Subcutaneous abdominal adipose tissue (tissue), 5 donors: Measurements from ENCODE around the gene FOXK1.
"Not testable (repeated sequence)": the region's sequence is repeated elsewhere in the genome, so short reads cannot be mapped to it uniquely, and the experiment has no call there.

Experiments
- H3K27ac ChIP-seq: one replicate; pipeline ENCODE4 v1.7.0; 2013; ENCODE audit warnings: low read depth, mild to moderate bottlenecking, inconsistent platforms, low read length, moderate library complexity
- H3K27me3 ChIP-seq, 5 donors: one replicate each; pipeline ENCODE4 v1.7.0; 2013; ENCODE audit warnings: low read length in 5 of 5, inconsistent platforms in 1 of 5; ENCODE audit not compliant: control insufficient read depth in 5 of 5, insufficient read depth in 4 of 5
- H3K36me3 ChIP-seq, 5 donors: one replicate each; pipeline ENCODE4 v1.7.0; 2013; ENCODE audit warnings: low read length in 5 of 5; ENCODE audit not compliant: control insufficient read depth in 5 of 5, insufficient read depth in 5 of 5
- H3K4me1 ChIP-seq, 5 donors: one replicate each; pipeline ENCODE4 v1.7.0; 2013; ENCODE audit warnings: low read length in 5 of 5, mild to moderate bottlenecking in 3 of 5, moderate library complexity in 1 of 5; ENCODE audit not compliant: control insufficient read depth in 5 of 5, insufficient read depth in 5 of 5
- H3K4me3 ChIP-seq, 5 donors: one replicate each; pipeline ENCODE4 v1.7.0; 2013; ENCODE audit warnings: low read length in 5 of 5, low read depth in 1 of 5
- H3K9ac ChIP-seq, 5 donors: one replicate each; pipeline ENCODE4 v1.7.0; 2013; ENCODE audit warnings: low read length in 5 of 5, mild to moderate bottlenecking in 4 of 5, moderate library complexity in 3 of 5
- H3K9me3 ChIP-seq, 5 donors: one replicate each; pipeline ENCODE4 v1.7.0; 2013; ENCODE audit warnings: low read length in 5 of 5; ENCODE audit not compliant: control insufficient read depth in 5 of 5
- donor health status: healthy.
- donor health status: healthy.
- donor health status: healthy.
- donor health status: healthy.
- donor health status: healthy.

FOXK1 gene

GRCh38 chr7:4794591-4795350 lies 112.7 kb downstream of the FOXK1 start:
- Histone ChIP-seq H3K36me3 (peaks cover 0 to 23% (median 19%) of the 10 kb centered on the region in 5 donors), H3K9me3 (no peaks in the 10 kb centered on the region), H3K4me3 (no peak overlapping the region), H3K27me3 (no peaks in the 10 kb centered on the region), H3K4me1 (peaks cover 0 to 24% (median 19%) of the 10 kb centered on the region in 5 donors), H3K9ac (no peak overlapping the region), H3K27ac (no peak overlapping the region)

DNA sequence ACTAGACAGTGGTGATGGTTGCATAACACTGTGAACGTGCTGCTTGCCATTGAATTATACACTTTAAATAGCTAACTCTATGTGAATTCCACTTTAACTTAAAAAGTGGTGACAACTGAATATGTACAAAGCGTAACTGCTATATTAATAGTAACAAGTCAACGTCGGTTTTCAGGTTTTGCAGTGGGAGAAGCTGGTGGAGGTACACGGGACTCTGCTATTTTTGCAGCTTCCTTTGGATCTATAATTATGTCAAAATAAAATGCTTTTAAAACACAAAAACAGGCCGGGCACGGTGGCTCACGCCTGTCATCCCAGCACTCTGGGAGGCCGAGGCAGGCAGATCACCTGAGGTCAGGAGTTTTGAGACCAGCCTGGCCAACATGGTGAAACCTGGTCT lies 114.4 kb downstream of the FOXK1 start:
- Histone ChIP-seq H3K4me3 (no peak overlapping the region), H3K9ac (no peak overlapping the region), H3K9me3 (no peaks in the 10 kb centered on the region), H3K4me1 (peaks cover 0 to 26% (median 19%) of the 10 kb centered on the region in 5 donors), H3K27me3 (no peaks in the 10 kb centered on the region), H3K27ac (no peak overlapping the region), H3K36me3 (peaks cover 0 to 6% (median 4%) of the 10 kb centered on the region in 5 donors)

- no peak overlapping the region for H3K9ac ChIP-seq
- H3K9me3 ChIP-seq: no peaks in the 10 kb centered on the region
- H3K4me3 ChIP-seq: no peak overlapping the region
- H3K27me3 ChIP-seq: no peaks in the 10 kb centered on the region
- H3K4me1 ChIP-seq: peaks cover 0 to 12% (median 8%) of the 10 kb centered on the region in 5 donors
- no peaks in the 10 kb centered on the region for H3K36me3 ChIP-seq
- no peak overlapping the region for H3K27ac ChIP-seq
Measured at GRCh38 chr7:4797858-4798705, 116.0 kb downstream of the FOXK1 start.

DNA sequence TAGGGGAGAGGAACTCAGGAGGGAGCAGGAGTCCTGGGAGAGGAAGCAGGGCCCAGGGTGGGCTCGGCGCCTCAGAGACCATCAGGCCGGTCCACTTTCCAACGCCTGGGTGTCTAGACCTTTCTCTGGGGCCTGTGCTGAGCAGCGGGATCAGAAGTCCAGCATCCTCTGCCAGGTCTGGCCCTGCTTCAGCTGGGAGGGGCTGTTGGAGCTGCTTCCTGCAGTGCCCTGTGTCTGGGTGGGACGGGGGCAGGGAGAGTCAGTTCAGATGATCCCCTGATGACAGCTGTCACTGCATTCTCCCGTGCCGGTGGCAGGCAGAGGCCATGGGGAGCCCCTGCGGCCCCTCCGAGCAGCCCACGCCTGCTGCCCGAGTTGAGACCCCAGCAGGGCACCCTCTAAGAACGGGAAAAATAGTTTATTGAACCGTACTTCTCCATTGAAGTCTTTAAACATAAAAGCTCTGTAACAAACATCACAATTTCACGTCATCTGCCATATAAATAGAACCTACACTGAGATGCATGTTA lies 116.7 kb downstream of the FOXK1 start:
- Histone ChIP-seq H3K36me3 (no peaks in the 10 kb centered on the region), H3K27me3 (no peaks in the 10 kb centered on the region), H3K27ac (no peak overlapping the region), H3K4me3 (no peak overlapping the region), H3K9ac (no peak overlapping the region), H3K9me3 (no peaks in the 10 kb centered on the region), H3K4me1 (peaks cover 0 to 12% (median 8%) of the 10 kb centered on the region in 5 donors)

DNA sequence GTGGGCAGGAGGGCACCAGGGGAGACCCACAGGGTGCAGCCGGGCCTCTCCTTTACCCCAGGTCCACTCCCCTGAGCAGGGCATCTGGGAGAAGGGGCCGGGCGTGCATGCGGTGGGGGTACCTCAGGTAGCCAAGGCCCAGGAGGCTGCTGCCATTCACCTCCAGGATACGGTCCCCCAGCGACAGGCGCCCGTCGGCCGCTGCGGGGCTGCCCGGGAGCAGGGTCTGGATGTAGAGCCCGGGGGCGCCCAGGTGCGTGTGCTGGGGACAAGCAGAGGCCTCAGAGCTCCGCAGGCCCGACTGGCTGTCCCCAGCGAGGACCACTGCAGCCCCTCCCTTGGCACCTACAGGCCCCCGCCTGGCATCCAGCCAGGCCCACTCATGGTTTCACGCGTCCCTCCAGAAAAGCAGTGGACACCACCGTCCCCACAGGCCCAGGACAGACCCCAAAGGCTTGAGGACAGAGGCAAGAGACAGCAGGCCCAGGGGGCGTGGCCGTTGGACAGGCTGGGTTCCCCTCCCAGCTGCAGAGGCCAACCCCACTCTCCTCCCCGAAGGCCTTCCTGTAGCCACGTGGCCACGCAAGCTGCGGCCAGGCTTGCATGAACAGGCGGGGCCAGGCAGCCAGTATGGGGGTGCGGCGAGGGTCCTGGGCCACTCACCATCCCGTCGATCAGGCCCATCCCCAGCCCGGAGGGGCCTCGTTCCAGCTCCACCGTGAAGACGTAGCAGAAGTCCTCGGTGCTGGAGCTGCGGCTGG lies 117.6 kb downstream of the FOXK1 start:
- H3K4me3 ChIP-seq: no peak overlapping the region
- H3K36me3 ChIP-seq: no peaks in the 10 kb centered on the region
- H3K4me1 ChIP-seq: peaks cover 0 to 12% (median 8%) of the 10 kb centered on the region in 5 donors
- H3K27ac ChIP-seq: no peak overlapping the region
- no peak overlapping the region for H3K9ac ChIP-seq
- no peaks in the 10 kb centered on the region for H3K27me3 ChIP-seq
- H3K9me3 ChIP-seq: no peaks in the 10 kb centered on the region

GRCh38 chr7:4800487-4800886 lies 118.4 kb downstream of the FOXK1 start:
- no peak overlapping the region for H3K27ac ChIP-seq
- no peaks in the 10 kb centered on the region for H3K27me3 ChIP-seq
- no peaks in the 10 kb centered on the region for H3K9me3 ChIP-seq
- no peaks in the 10 kb centered on the region for H3K36me3 ChIP-seq
- H3K4me1 ChIP-seq: peaks cover 0 to 12% (median 8%) of the 10 kb centered on the region in 5 donors
- no peak overlapping the region for H3K9ac ChIP-seq
- no peak overlapping the region for H3K4me3 ChIP-seq

- peaks cover 0 to 12% (median 8%) of the 10 kb centered on the region in 5 donors for H3K4me1 ChIP-seq
- H3K36me3 ChIP-seq: no peaks in the 10 kb centered on the region
- H3K27ac ChIP-seq: no peak overlapping the region
- no peaks in the 10 kb centered on the region for H3K9me3 ChIP-seq
- no peaks in the 10 kb centered on the region for H3K27me3 ChIP-seq
- no peak overlapping the region for H3K9ac ChIP-seq
- H3K4me3 ChIP-seq: no peak overlapping the region
Measured at GRCh38 chr7:4800926-4801838, 119.1 kb downstream of the FOXK1 start.

GRCh38 chr7:4801839-4802231 lies 119.7 kb downstream of the FOXK1 start:
- Histone ChIP-seq H3K9me3 (no peaks in the 10 kb centered on the region), H3K36me3 (no peaks in the 10 kb centered on the region)

DNA sequence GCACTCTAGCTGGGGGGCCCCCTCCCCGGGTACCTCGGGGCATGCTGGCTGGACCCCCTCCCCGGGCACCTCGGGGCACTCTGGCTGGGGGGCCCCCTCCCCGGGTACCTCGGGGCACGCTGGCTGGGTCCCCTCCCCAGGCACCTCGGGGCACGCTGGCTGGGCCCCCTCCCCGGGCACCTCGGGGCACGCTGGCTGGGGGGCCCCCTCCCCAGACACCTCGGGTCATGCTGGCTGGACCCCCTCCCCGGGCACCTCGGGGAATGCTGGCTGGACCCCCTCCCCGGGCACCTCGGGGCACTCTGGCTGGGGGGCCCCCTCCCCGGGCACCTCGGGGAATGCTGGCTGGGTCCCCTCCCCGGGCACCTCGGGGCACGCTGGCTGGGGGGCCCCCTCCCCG lies 120.5 kb downstream of the FOXK1 start:
- not testable (repeated sequence) for H3K9ac ChIP-seq, H3K9me3 ChIP-seq, H3K4me3 ChIP-seq, H3K36me3 ChIP-seq, H3K27me3 ChIP-seq, H3K27ac ChIP-seq
- H3K4me1 ChIP-seq: peaks cover 0 to 12% (median 8%) of the 10 kb centered on the region in 5 donors

More at GRCh38 chr7:4801839-4802231, 119.7 kb downstream of the FOXK1 start:
- H3K4me3 ChIP-seq: no peak overlapping the region
- no peak overlapping the region for H3K27ac ChIP-seq
- no peak overlapping the region for H3K9ac ChIP-seq
- no peaks in the 10 kb centered on the region for H3K27me3 ChIP-seq
- H3K4me1 ChIP-seq: peaks cover 0 to 12% (median 8%) of the 10 kb centered on the region in 5 donors
